GM19099 (cell line): Measurements from ENCODE around the gene ABCA2.

ENCODE experiments used
- POLR2A ChIP-seq: IDR thresholded peaks from 3 replicates; pipeline ENCODE4 v1.6.1; 2011; ENCODE audit warnings: low read depth; ENCODE audit not compliant: insufficient read length; ENCODE audit errors: extremely low read depth

The ABCA2 gene

GRCh38 chr9:136965771-136966484 lies 62.1 kb downstream of the ABCA2 start:
- no peak for TF ChIP-seq POLR2A

GRCh38 chr9:136964833-136965422 lies 63.1 kb downstream of the ABCA2 start:
- TF ChIP-seq POLR2A, result no peak

GRCh38 chr9:136964171-136964689 lies 63.8 kb downstream of the ABCA2 start:
- TF ChIP-seq POLR2A, result no peak

- no peak for TF ChIP-seq POLR2A
Observed at GRCh38 chr9:136963751-136964150, 64.3 kb downstream of the ABCA2 start.

- TF ChIP-seq POLR2A, result no peak
Observed at GRCh38 chr9:136963341-136963740, 64.7 kb downstream of the ABCA2 start.

- no peak for TF ChIP-seq POLR2A
Observed at GRCh38 chr9:136962701-136963248, 65.3 kb downstream of the ABCA2 start.

GRCh38 chr9:136962163-136962562 lies 65.9 kb downstream of the ABCA2 start:
- TF ChIP-seq POLR2A, result no peak

GRCh38 chr9:136961279-136962065 lies 66.6 kb downstream of the ABCA2 start:
- no peak for TF ChIP-seq POLR2A

- no peak for TF ChIP-seq POLR2A
Observed at GRCh38 chr9:136960938-136961275, 67.1 kb downstream of the ABCA2 start.

GRCh38 chr9:136960212-136960937 lies 67.7 kb downstream of the ABCA2 start:
- TF ChIP-seq POLR2A, result no peak

- no peak for TF ChIP-seq POLR2A
Observed at GRCh38 chr9:136958898-136959850, 68.9 kb downstream of the ABCA2 start.

- no peak for TF ChIP-seq POLR2A
Observed at GRCh38 chr9:136958473-136958872, 69.6 kb downstream of the ABCA2 start.

- TF ChIP-seq POLR2A, result no peak
Observed at GRCh38 chr9:136957901-136958300, 70.1 kb downstream of the ABCA2 start.

- TF ChIP-seq POLR2A, result no peak
Observed at GRCh38 chr9:136957461-136957860, 70.6 kb downstream of the ABCA2 start.
